Psoas muscle (tissue), 8 donors: ENCODE data around the gene MANEAL. TPM values are rescaled to one million over a fixed set of nuclear protein-coding genes. Genes with fewer than 3 reads are reported as not detected.
"Not testable (repeated sequence)": the region's sequence is repeated elsewhere in the genome, so short reads cannot be mapped to it uniquely, and the experiment has no call there.

ENCODE experiments used
- ATAC-seq, 4 donors: fragments of 200-7000 bp; cut with Tn5 transposase; one replicate each; pipeline ENCODE4 v1.9.1; 2020; ENCODE audit warnings: moderate library complexity in 3 of 4, mild to moderate bottlenecking in 2 of 4
- DNase-seq, 2 donors: peaks; one replicate each; pipeline ENCODE4 v3.0.0-alpha.2; 2020
- H3K27ac ChIP-seq: fragments of 200-600 bp; one replicate; pipeline ENCODE4 v1.8.0; 2022
- H3K27me3 ChIP-seq, 3 donors: fragments of 200-600 bp in 1 of 3; one replicate each; pipeline versions ENCODE4 v1.6.1 to v1.8.0; 2013 to 2022; ENCODE audit warnings: low read length in 2 of 3, mild to moderate bottlenecking in 2 of 3, moderate library complexity in 1 of 3; ENCODE audit not compliant: insufficient read depth in 3 of 3
- H3K36me3 ChIP-seq, 2 donors: fragments of 200-600 bp in 1 of 2; one replicate each; pipeline versions ENCODE4 v1.6.1 to v1.8.0; 2013 to 2022; ENCODE audit warnings: low read depth in 1 of 2, mild to moderate bottlenecking in 1 of 2, moderate library complexity in 1 of 2; ENCODE audit not compliant: insufficient read depth in 1 of 2
- H3K4me1 ChIP-seq: fragments of 200-600 bp; one replicate; pipeline ENCODE4 v1.8.0; 2022
- H3K4me3 ChIP-seq: fragments of 200-600 bp; one replicate; pipeline ENCODE4 v1.8.0; 2022; ENCODE audit warnings: mild to moderate bottlenecking
- H3K9me3 ChIP-seq: fragments of 200-600 bp; one replicate; pipeline ENCODE4 v1.8.0; 2022
- WGBS, 3 donors: extraction: QIAGEN DNeasy Blood & Tissue Kit; methylation state at CpG; one replicate each; pipeline versions ENCODE4 v1.1.6 to v1.1.7; 2013; 5-methylcytosine and 5-hydroxymethylcytosine counted together
- intact Hi-C, 2 donors: fragments of 100-400 bp; cut with DNase I; formaldehyde crosslinking; loops; one replicate each; pipeline versions ENCODE4 v1.11.0 to v1.14.2; 2022
- polyA plus RNA-seq, 3 donors: library from polyadenylated mRNA; stranded (reverse); fragments of 200-250 nt; gene quantifications; one replicate each; pipeline ENCODE4 v1.2.3, GENCODE V29; 2013
- total RNA-seq, 4 donors: library from RNA; stranded (reverse); fragmentation: NEBNext Ultra II Directional in 2 of 4; extraction: Animal tissue kit (Norgen Biotek cat#: 25700) in 2 of 4; gene quantifications; one replicate each; pipeline versions ENCODE4 v1.2.1 to v1.2.4, GENCODE V29; 2021 to 2023
- TF ChIP-seq, protein P1 (sequence below): fragments of 200-600 bp; IDR thresholded peaks from one replicate; pipeline ENCODE4 v1.8.0; 2022; ENCODE audit warnings: antibody characterized with exemption
- donor health status: healthy with polysubstance abuse.
- donor health status: DM: no; HTN: no; CAD: no; lungs with moderate emphysema.
- donor health status: Bipolar disorder and iron deficiency.
- donor health status: healthy.
- donor health status: DM: yes; HTN: yes; CAD: no.
- donor health status: DM: no; HTN: no; CAD: no.
- donor health status: DM: no; HTN: no; CAD: no.
- donor health status: DM: yes; HTN: yes; CAD: no.

The MANEAL gene
- total and polyA plus RNA-seq, 7 donors, result 2.1 to 4.3 (median 3.4) TPM

DNA sequence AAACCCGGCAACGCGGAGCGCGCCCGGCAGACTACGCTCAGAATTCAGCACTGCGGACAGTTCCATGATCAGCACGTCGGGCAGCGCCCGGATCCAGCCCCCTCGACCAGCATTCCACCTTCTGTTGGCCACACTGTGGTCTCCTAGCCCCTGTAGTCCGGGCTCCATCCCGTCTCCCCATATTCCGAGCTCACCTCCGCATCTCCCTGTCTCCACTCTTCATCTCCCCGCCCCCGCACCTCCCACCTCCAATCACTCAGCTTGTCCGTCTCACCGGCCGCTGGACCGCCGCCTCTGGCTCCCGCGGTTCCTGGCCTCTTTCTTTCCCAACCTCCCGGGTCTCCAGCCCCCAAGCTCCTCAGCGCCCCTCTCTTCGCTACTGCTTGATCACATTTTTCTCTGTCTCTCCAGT lies 29.2 kb upstream of the MANEAL start:
- Histone ChIP-seq H3K4me3 (no peak overlapping the region), H3K27ac (no peak overlapping the region), H3K9me3 (no peaks in the 10 kb centered on the region), H3K36me3 (no peaks in the 10 kb centered on the region), H3K4me1 (no peaks in the 10 kb centered on the region), H3K27me3 (peaks cover 4 to 78% (median 32%) of the 10 kb centered on the region in 3 donors)
- no peak for ATAC-seq
- TF ChIP-seq, protein P1, sequence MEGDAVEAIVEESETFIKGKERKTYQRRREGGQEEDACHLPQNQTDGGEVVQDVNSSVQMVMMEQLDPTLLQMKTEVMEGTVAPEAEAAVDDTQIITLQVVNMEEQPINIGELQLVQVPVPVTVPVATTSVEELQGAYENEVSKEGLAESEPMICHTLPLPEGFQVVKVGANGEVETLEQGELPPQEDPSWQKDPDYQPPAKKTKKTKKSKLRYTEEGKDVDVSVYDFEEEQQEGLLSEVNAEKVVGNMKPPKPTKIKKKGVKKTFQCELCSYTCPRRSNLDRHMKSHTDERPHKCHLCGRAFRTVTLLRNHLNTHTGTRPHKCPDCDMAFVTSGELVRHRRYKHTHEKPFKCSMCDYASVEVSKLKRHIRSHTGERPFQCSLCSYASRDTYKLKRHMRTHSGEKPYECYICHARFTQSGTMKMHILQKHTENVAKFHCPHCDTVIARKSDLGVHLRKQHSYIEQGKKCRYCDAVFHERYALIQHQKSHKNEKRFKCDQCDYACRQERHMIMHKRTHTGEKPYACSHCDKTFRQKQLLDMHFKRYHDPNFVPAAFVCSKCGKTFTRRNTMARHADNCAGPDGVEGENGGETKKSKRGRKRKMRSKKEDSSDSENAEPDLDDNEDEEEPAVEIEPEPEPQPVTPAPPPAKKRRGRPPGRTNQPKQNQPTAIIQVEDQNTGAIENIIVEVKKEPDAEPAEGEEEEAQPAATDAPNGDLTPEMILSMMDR, result no peak
- WGBS, 3 donors, result 2 to 3% (median 2%) methylated on average over 29 of the region's 29 CpGs
- intact Hi-C loops, result no loop called here
- no peak for DNase-seq

DNA sequence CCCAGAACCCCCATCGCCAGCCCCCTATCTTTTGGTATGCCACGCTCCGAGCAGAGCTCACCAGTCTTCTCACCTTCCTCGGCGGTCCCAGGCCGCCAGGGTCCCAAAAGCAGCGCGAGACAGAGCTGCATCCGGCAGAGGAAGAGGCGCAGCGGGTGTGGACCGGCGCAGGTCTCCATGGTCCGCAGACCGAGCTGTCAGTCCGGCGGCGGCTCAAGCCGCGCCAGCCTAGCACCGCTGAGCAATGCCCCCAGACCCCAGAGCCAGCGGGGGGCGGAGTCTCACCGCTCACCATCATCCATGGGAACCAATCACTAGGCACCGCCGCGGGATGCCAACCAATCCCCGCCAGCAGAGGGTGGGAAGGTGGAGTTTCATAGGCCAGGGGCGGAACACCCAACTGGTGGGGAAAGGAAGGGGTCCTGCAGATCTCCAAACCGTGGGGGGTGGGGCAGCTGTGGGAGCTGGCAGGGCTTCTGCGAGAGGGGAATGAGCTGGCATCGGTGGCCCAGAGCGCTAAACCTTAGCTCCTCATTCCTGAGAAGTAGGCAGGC lies 28.7 kb upstream of the MANEAL start, which contains the start of gene EPHA10:
EPHA10 (minus strand) TSS at position 233 of the 554 bp plus-strand sequence; CDS start at position 179, 54 bp downstream.
- Histone ChIP-seq H3K36me3 (no peaks in the 10 kb centered on the region), H3K4me3 (no peak within 1 kb of the TSS), H3K27me3 (peaks cover 3 to 77% (median 33%) of the 10 kb centered on the region in 3 donors), H3K27ac (no peak within 1 kb of the TSS), H3K9me3 (no peaks in the 10 kb centered on the region), H3K4me1 (no peaks in the 10 kb centered on the region)
- ATAC-seq (no peak), DNase-seq (no peak)
- 2 to 3% (median 3%) methylated on average over 33 of the region's 33 CpGs for WGBS, 3 donors
- TF ChIP-seq, protein P1, result no peak
- intact Hi-C loops, result no loop called here

DNA sequence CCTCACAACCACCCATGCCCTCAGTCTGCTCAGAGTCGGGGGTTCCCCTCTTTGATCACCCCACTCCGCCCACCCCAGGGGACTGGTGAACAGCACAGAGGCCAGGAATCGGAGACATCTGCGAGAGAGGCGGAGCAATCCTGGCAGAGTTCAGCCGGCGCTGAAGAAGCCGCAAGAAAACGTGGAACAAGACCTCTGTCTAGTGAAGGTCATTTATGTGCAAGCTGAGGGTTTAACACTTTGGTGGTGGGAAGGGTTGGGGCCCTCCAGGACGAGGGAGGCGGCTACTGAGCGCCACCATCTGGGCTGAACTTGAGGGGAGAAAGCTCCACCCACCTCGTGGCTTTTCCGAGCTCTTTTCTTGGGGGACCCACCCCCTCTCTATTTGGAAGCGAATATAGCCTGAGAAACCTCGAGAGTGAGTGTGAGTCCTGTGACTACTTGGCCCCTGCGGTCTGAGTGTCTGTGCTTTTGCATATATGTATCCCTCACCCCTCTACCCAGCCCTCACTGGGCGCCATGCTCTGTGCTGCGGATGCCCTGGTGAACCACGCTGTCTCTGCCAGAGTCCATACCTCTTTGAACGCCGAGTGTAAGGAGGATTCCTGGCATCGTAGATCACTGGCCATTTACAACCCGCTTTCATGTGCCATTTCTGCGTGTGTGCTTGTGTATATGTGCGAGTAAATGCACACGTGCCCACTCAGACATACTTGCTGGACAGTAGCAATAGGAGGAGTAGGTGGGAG lies 27.6 kb upstream of the MANEAL start:
- Histone ChIP-seq H3K9me3 (no peaks in the 10 kb centered on the region), H3K4me3 (no peak overlapping the region), H3K27me3 (peaks cover 2 to 77% (median 33%) of the 10 kb centered on the region in 3 donors), H3K4me1 (no peaks in the 10 kb centered on the region), H3K36me3 (no peaks in the 10 kb centered on the region), H3K27ac (no peak overlapping the region)
- no peak for DNase-seq
- no peak for ATAC-seq
- TF ChIP-seq, protein P1, result no peak
- 4 to 8% (median 6%) methylated on average over 27 of the region's 27 CpGs for WGBS, 3 donors
- intact Hi-C loops, result no loop called here

DNA sequence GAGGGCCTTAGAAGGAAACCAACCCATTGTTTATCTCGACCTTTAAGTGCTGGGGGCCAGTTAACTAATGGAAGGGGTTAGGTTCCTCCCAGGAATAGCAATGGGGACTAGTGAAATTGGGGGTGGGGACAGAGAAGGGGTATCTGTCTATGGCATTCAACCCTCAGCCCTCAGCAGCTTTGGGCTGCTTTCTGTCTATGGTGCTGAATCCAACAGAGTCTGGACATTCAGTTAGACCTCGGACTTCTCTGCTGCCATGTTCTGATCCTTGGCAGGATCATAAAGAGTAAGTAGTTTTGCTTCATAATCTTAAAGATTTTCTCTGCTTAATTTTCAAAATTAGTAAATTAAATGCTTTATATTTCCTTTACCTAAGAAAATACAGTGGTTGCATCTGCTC lies 26.2 kb upstream of the MANEAL start:
- Histone ChIP-seq H3K36me3 (no peaks in the 10 kb centered on the region), H3K9me3 (no peaks in the 10 kb centered on the region), H3K4me1 (no peaks in the 10 kb centered on the region), H3K27ac (no peak overlapping the region), H3K4me3 (no peak overlapping the region), H3K27me3 (peaks cover 2 to 65% (median 25%) of the 10 kb centered on the region in 3 donors)
- TF ChIP-seq, protein P1, result no peak
- DNase-seq (no peak), ATAC-seq (no peak)
- intact Hi-C loops, result no loop called here
- WGBS, 3 donors, result 10 to 24% (median 11%) methylated on average over 2 of the region's 2 CpGs

DNA sequence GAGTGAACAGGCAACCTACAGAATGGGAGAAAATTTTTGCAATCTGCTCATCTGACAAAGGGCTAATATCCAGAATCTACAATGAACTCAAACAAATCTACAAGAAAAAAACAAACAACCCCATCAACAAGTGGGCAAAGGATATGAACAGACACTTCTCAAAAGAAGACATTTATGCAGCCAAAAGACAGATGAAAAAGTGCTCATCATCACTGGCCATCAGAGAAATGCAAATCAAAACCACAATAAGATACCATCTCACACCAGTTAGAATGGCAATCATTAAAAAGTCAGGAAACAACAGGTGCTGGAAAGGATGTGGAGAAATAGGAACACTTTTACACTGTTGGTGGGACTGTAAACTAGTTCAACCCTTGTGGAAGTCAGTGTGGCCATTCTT lies 22.2 kb upstream of the MANEAL start:
- H3K4me1 ChIP-seq, H3K4me3 ChIP-seq, ATAC-seq, H3K9me3 ChIP-seq, H3K27ac ChIP-seq, DNase-seq, intact Hi-C loops, H3K36me3 ChIP-seq: not testable (repeated sequence)
- peaks cover 2 to 29% (median 2%) of the 10 kb centered on the region in 3 donors for H3K27me3 ChIP-seq
